GM21381 (cell line): Measurements from ENCODE around the gene NCKIPSD.

Experiments
- ATAC-seq: cut with Tn5 transposase; IDR thresholded peaks from one replicate; pipeline ENCODE4 v1.9.1; 2021; ENCODE audit warnings: mild to moderate bottlenecking, moderate library complexity; ENCODE audit not compliant: unreplicated experiment

NCKIPSD gene

GRCh38 chr3:48628277-48629017, 57.3 kb downstream of the NCKIPSD start:
- no peak for ATAC-seq

DNA sequence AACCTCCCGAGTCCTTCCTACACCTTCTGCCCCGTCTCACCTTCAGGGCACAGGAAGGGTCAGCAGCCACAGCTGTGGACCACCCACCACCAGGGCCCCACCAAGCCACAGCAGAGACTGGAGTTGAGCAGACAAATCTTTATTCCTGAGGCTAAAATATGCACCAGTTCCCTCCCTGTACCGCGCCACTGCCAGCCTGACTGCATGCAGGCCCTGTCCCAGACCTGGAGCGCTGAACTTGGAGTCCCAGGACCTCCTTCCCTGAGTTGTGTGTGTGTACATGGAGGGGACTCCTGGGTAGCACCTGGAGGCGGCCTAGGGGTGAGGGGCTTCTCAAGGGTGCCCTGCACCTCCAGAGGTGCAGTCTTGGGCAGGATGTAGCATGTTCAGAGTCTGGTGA, 60.1 kb downstream of the NCKIPSD start:
- ATAC-seq, result no peak

- ATAC-seq, result no peak
Measured at GRCh38 chr3:48624767-48625166, 60.9 kb downstream of the NCKIPSD start.

- ATAC-seq, result no peak
Measured at GRCh38 chr3:48623851-48624547, 61.7 kb downstream of the NCKIPSD start.
